Suprapubic skin (tissue), 4 donors: Measurements from ENCODE around the gene RFX3.

Source experiments
- CTCF ChIP-seq, 2 donors: fragments of 200-600 bp in 1 of 2; fragments of 450-650 bp in 1 of 2; sonication (generic) in 1 of 2; IDR thresholded peaks; one replicate each; pipeline ENCODE4 v1.5.1; 2016 to 2019; ENCODE audit warnings: antibody characterized with exemption in 2 of 2, mild to moderate bottlenecking in 1 of 2, moderate library complexity in 1 of 2
- POLR2A ChIP-seq, 2 donors: fragments of 450-650 bp; IDR thresholded peaks; one replicate each; pipeline ENCODE4 v1.6.1; 2017; ENCODE audit warnings: antibody characterized with exemption in 2 of 2, mild to moderate bottlenecking in 2 of 2, moderate library complexity in 2 of 2
- POLR2AphosphoS5 ChIP-seq, 3 donors: sonication (generic); formaldehyde crosslinking; IDR thresholded peaks; one replicate each; pipeline ENCODE4 v1.6.1; 2017; ENCODE audit warnings: antibody characterized with exemption in 3 of 3

DNA sequence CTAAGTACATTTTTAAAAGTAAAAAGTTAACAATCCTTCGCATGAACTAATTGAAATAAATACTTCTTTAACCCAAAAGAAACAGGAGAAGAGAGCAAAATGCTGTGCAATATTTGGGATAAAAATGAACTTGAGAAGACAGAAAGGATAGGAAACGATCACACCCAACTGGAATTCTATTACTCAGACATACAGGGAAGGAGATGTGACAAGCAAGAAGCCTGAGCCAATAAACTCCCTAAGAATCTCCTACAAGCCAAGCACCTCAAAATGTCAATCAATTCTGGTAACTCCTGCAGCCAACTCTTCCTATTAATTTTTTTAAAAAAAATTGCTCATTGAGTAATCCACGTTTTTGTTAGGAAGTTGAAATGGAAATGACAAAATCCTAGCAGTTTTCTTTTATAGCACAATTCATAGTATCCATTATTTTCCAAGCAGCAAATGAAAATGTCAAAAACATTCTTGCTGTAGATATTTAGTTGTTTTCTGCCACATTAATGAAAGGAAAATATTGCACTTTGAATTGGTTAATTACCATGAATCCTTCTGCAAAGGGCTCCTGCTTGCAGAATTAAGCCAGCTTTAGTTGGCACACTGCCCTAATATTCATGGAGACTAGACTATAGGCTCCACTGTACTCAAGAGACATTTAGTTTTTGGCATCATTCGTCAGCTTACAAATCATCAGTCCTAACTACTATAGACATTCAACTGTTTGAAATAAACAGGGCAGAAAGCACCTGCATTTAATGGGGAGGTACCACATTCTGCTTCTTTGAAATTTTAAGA lies 89.0 kb downstream of the RFX3 start:
- TF ChIP-seq CTCF (IDR thresholded peaks at IDR 0.05) = no peak
- no peak for TF ChIP-seq POLR2A (IDR thresholded peaks at IDR 0.05)
- no peak for TF ChIP-seq POLR2AphosphoS5 (IDR thresholded peaks at IDR 0.05)
